ENCODE results near the gene C12orf43.

- TF ChIP-seq CTCF (IDR thresholded peaks at IDR 0.05; ENCODE audit: low read depth, low read length, poor library complexity, severe bottlenecking) (no peak), EZH2phosphoT487 (IDR thresholded peaks at IDR 0.05; ENCODE audit: borderline replicate concordance, low read length) (no peak)
Observed at GRCh38 chr12:120993496-120993895, 22.8 kb downstream of the C12orf43 start.

All from DOHH2 (cell line).